T1000 (cell line): ENCODE results near the gene NDUFA5.

ENCODE experiments used
- DNase-seq: peaks from one replicate; lab custom pipeline; 2025; ENCODE audit warnings: mixed read lengths; lab: John Stamatoyannopoulos, UW

Gene NDUFA5

DNA sequence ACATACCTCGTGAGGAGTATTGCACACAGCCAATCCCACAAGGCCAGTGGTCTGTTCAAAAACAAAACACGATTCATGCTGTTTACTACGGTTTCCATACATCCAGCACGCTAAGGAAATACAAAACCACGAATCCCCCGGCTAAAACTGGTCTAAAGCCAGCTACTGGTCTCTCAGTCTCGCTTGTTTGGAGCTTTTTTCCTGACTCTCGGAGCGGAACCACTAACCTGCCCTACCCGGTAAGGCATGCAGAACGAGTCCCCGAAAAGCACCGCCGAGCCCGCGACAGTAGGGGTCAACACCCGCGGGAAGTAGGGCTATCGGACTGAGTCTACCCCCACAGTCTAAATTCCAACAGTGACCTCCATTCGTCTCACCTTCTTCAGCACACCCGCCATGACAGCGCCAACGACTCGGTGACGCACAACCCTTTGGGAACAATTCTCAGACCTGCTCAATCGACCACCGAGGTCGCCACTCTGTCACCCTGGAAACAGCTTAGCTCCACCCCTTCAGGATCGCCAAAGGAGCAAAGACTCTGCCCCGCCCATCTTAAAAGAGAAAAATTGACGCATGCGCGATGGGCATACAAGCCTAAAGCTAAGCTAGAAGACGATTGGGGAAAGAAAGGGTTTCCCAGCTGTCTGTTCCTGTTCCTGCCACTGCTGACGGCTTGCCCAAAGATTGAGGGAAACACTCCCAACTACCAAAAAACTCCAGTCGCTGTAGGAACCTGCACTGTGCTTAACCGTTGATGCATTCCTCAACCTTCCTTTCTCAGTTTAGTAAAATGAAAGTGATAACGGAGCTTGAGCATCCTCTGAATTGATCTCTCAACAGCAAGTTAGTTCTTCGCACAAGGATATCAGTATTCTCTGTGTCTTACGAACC, at the start of gene NDUFA5:
Gene NDUFA5, minus strand, starts transcription at position 421 of the 891 bp plus-strand sequence. Its CDS starts 23 bp downstream, at position 398.
- peak; percentile 90 for DNase-seq

DNA sequence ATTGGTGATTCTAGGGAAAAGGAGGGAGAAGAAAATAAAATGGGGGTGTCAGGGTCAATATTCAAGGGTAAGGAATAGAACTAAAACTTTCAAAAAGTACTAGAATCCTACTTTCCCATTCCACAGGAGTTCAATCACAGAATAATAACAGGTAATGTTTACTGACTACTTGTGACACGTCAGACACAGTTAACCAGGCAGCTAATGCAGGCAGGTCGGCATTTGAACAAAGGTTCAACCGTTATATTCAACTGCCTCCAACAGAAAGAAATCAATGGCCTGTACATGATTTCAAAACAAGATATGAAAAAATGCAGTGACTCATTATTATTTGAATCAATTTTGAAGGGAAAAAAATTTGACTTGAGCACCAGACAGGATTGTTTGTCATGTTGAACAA, 47.1 kb upstream of the NDUFA5 start:
- no peak for DNase-seq

DNA sequence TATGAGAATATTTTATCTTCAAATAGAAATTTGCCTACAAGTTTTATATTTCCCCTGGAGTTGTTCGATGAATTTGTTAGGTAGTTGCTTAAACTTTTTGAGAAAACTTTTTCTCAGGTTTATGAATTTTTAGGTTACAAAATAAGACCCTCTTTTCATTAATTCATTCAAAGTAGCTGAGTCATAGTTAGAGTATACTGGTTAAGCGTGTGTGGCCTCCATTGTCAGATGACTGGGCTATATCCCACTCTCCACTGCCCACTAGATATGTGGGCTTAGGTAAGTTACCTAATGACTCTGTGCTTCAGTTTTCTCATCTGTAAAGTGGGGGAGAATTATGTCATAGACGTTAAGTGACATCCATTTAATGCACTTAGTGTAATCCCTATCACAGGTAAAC, 45.0 kb upstream of the NDUFA5 start:
- no peak for DNase-seq

DNA sequence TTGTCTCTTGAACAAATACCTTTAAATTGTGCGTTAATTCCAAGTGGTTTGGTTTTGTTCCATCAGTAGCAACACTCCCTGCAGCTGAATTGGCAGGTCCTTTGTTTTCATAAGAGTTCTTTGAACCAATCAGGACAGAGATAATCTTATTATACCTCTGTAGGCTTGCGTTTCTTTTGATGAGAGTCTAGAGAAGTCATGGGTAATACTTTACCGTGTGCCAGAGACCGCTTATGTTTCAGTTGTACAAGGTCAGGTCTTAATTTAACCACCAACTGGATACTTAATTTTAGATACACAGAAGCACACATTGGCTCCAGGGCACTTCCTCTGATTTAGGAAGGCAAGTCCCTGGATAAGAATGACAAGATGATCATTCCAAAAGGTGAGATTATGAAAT, 43.9 kb upstream of the NDUFA5 start, which contains the start of gene ASB15:
Gene ASB15, plus strand, starts transcription at position 292 of the 400 bp plus-strand sequence. CDS start 12,682 bp downstream, outside the sequence.
- no peak for DNase-seq

DNA sequence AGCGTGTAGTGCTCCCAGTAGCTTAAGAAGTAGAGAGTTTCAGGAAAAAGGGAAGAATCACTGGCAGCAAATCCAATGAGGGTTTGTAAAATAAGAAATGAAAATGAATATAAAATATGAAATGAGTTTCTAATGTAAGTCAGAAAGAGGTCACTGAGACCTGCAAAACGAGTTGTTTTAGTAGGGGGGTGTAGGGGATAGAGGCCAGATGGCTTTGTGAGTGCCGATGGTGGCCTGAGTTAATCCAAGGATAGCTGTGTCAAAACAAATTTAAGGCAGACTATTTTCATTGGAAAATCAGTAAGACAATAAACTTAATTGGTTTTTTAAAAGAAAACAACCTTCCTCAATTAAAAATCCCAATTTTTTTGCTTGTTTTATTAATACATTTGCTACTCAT, 43.3 kb upstream of the NDUFA5 start:
- no peak for DNase-seq

DNA sequence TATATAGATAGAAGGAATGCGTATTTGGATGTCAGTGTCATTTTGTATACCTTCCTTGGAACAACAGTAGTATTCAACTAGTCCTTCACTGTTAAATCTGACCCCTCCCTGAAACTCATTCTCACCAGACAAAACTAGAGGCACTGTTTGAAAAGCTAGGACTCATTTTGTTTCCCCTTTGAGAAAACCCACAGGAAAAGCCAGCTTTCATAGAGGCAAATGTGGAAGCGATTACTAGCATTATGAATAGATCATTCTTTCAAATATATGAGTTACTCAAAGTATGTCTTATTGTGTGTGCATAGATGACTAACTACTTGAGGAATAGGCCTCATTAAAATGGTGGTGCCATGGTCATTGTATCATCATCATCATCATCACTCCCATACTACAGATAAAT, 42.1 kb upstream of the NDUFA5 start:
- no peak for DNase-seq

DNA sequence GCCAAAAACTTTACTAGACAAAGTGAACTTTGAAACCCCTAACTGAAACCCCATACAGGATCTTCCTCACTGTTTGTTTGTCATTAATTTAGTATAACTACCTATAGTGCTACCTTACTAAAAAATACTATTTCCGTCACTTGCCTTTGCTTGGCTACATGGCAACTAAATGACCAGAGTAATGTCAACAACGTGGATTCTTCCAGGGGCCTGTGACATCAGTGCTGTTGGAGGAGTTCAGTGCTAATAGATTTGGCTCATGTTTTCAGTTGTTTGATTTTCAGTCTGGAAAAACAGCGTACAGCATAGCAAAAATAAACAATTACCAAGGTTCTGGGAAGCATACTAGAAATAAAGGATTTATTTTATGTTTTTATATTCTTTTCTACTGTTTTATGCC, 41.0 kb upstream of the NDUFA5 start:
- no peak for DNase-seq

DNA sequence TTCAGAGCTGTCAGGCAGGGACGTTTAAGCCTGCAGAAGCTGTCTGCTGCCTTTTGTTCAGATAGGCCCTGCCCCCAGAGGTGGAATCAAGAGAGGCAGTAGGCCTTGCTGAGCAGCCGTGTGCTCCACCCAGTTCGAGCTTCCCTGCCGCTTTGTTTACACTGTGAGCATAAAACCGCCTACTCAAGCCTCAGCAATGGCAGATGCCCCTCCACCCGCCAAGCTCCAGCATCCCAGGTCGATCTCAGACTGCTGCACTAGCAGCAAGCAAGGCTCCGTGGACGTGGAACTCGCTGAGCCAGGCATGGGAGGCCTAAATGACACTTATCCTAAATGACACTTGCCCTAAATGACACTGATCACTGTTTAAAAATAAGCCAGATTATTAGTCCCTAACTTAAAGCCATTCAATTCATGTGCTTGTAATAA, 37.2 kb upstream of the NDUFA5 start:
- DNase-seq: no peak

DNA sequence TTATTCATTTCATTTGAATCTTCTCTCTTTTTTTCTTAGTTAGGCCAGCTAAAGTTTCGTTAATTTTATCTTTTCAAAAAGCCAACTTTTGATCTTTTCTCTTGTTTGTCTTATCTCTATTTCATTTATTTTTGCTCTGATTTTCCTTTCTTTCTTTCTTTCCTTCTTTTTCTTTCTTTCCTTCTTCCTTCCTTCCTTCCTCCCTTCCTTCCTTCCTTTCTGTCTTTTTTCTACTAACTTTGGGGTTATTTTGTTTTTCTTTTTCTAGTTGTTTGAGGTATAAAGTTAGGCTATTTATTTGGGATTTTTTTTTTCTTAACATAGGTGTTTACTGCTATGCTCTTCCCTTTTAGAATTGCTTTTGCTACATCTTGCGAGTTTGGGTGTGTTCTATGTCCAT, 30.8 kb upstream of the NDUFA5 start:
- no peak for DNase-seq

DNA sequence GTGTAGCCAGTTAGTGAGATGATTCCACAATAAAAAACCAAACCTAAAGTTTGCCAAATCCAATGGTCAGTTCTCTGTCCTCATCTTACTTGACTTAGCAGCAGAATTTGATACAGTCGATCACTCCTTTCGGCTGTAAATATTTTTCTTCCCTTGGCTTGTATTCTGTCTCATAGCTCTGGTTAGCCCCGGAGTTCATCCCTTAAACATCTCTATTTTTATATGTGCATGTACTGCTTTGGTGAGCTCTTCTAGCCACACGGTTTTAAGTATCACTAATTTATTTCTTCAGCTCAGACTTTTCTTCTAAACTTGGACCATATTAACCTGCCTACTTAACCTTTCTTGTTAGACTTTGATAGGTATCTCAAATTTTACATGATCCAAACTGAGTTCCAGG, 26.2 kb upstream of the NDUFA5 start:
- no peak for DNase-seq

DNA sequence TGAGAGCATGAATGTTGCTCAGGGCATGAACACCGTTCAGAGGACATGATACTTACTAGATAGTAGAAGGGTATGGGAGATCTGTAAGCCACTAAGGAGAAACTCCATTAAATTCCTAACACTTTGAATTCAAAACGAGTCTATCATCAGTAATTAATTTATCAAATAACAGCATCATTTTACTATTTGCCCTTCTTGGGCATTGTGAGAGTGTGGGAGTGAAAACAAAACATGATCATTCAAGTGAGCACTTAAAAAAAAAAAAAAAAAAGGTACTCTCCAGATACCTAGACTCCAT, 23.5 kb upstream of the NDUFA5 start:
- no peak for DNase-seq

DNA sequence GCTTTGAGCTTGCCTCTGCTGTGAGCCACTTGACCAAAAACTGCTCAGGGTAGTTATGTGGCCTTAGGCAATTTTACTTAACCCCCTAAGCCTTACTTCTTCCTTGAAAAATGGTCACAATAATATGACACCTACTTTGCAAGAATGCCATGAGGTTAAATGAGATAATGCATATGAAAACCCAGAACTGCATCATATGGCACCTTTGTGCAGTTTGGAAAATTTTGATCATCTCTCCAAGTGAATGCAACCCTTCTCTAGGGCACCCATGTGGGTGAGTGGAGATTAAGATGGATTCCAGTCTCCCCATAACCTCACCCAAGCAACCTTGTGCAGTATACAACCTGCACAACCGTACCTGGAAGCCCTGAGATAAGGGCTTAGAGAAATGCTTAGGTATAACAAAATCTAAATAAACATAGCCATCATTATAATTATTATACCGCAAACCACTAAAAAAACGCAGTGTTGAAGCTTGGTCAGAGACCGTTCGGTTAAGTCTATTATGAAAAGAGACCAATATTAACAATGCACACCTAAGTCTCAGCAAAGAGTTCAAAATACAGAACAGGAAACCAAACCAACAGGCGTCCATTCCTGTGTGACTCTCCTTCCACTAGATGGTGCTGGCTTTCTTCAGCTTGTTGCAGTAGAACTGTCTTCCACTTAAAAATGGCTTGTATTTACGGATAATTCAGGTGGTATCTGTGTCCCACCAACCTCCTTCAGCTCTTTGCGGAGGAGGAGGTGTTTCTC, 23.0 kb upstream of the NDUFA5 start:
- no peak for DNase-seq

DNA sequence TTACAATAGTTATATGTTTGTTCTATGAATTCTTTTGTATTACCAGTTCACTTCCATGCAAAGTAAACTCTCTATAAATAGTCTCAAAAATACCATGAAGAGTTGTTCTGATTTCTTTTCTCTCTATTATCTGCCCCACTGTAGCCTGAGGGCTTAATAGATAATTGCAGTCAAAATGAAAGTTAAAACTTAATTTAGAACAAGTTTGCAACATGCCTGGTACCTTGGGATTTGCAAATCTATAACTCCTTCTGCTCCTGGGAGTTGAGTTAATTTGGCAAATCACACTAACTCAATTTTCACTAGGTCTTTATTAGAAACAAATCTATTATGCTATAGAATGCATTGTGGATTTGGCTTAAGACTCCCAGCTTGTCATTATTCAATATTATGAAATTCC, 21.8 kb upstream of the NDUFA5 start:
- no peak for DNase-seq

DNA sequence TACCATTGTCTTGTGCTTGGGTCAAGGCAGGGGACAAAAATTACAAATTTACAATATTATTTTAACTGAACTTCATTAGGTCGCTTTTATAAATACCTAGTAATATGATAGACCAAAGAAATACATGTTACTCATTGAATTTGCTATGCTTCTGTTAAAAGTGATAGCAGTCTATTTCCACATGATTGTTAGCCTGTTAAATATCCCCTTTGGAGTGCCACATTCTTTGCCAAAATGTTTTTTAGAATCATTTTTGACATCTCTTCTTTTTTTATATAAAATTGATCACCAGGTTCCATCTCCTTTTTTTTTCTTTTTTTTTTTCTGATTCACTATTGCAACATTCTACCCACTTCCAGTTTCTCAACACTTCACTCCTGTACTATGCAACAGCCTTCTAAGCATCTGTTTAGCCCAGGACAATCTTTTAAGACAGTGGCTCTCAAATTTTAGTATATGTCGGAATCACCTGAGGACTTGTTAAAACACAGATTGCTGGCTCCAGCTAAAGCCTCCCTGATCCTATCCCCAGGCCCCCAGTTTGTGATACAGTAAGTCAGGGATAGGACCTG, 16.4 kb upstream of the NDUFA5 start:
- no peak for DNase-seq

DNA sequence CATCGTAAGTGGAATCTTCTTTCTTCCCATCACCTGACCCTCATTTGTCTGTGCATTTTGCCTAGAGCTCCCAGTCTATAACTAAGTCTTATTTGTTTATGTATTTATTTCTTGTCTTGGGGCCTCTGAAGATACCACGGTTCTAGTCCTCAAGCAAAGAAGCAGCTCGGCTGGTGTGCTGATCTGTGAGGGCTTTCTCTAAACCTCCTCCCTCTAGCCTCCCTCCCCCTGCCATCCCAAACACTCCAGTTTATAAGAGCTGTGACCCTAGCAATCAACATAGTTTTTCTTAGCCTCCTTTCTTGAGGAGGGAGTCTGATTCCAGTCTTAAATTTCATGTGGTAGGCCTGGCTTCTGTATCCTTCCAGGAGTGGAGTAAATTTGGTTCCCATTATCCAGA, 15.7 kb upstream of the NDUFA5 start:
- no peak for DNase-seq

DNA sequence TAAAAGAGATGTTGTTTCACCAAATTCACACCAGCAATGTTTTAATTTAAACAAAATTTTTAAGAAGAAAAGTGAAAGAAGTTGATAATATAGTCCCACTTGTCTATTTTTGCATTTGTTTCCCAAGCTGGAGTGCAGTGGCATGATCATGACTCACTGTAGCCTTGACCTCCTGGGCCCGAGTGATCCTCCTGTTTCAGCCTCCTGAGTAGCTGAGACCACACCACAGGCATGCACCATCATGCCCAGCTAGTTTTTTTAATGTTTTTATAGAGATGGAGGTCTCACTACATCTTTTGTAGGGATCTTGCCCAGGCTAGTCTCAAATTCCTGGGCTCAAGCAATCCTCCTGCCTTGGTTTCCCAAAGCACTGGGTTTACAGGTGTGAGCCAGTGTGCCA, 14.1 kb upstream of the NDUFA5 start:
- no peak for DNase-seq

DNA sequence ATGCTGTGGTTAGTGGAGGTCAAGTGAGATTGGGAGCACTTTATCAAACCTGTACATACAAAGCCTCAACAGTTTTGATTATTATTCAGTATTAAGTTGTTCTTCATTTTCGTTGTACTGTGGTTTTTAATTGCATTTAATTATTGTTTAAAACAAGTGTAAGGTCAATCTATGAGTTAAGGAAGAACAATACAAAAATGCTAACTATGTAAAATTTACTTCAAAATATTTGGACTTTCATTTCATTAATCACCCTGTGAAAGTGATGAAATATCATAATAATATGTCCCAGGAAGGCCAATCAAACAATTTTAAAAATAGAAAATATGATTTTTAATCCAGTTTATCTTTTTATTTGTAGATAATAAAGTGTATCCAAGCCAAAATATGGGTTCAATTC, 13.6 kb upstream of the NDUFA5 start:
- DNase-seq: no peak

DNA sequence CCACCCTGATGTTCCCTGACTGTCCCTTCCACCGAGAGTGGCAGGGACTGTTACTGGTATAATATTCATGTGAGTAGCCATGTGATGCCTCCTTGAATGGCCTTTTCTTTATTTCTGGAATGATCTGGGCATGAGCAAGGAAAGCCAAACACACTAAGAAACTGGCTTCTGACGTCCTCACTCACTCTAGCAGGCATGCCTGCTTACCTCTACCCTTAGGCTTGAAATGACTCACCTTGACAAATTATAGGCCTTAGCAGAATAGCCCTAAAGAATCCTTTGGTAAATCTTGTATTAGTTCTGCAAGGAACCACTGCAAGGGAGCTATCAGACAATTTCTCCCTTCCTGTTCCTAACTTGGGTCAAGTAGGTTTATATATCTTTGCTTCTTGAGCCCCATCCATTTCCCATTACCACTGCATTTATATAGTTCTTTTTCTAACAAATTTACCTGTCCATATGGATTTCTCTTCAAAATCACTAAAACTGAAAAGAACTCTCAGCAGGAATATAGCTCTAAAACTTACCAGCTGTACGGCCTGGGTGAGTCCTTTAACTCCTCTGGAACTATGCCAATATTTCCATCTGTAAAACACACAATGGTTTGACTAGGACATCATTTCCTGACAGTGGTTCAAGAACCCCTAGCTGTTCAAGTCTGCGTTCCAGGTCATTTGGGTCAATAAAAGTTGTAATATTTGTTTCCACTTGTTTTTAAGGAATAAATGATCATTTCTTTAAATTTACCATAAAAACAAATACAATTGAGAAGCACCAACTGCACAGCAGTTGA, 13.0 kb upstream of the NDUFA5 start:
- DNase-seq: no peak

DNA sequence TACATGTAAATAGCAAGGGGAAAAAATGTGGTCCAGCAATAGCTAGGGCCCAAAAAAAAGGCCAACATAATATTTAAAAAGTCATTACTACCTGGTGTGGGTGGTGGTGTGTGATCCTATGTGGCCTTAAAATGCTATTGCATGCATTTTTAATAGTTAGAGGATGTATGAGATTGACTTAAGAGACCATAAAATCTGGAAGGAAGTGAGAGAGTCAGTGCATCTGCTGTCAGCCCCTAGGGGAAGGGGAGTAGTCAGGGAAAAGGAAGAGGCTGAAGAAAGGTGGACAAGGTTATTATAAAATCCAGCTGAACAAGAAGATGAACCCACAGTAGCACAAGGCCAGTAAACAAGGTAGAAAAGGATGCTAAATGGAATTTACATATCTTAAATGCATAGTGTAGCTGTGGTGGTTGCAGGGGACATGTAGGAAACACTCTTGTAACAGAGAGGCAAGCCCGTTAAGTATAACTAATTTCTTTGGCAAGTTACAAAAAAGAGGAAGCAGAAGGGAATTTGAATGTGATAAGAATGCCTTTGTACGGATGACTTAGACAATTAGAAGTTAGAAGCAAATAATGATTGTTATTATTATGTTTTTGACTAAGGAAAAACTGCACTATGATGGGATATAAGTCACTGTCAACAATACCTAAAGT, 11.9 kb upstream of the NDUFA5 start:
- no peak for DNase-seq

DNA sequence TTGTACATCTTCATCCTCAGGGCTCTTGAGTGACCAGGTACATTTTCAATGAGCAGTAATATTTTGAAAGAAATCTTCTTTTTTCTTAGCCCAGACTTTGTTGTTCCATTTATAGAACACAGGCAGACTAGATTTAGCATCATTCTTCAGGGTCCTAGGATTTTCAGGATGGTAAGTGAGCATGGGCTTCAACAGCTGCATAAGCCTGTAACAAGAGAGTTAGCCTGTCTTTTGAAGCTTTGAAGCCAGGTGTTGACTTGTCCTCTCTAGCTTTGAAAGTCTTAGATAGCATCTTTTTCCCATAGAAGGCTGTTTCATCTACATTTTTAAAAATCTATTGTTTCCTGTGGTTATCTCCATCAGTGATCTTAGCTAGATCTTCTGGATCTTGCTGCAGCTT, 4.5 kb upstream of the NDUFA5 start:
- DNase-seq: no peak

DNA sequence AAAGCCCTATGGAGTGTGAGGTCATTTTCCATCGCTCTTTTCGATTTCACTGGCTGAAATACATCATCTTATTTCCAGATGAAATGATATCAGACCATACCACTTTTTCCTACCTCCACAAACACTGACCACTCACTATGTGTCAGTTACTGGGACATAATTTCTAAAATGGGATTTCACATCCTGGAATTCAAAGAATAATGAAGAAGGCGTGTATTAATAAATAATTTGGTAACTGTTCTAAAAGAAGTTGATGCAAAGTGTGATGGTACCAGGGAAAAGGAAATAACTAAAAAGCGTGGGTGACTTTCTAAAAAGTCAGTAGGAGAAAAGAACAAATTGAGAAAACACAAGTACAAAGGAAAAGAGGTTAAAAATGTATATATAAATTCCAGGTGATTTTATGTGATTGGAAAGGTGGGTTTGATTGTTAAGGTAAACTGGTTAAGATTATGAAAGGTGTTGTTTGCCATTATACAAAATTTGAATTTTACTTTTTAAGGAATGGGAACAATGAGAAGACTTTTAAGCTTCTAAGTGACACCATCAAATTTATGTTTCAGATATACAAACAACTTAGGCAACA, 764 bp upstream of the NDUFA5 start:
- DNase-seq: no peak
